ENCODE results near the gene TMEM53. TPM values are rescaled to one million over a fixed set of nuclear protein-coding genes. Genes with fewer than 3 reads are reported as not detected.

Gene TMEM53
- total RNA-seq = 1 to 10 TPM; 3.8 to 5.3 TPM
- long read RNA-seq, donor 1, partial matches to known transcripts = 1 of 4 reads
- long read RNA-seq, donor 1, other reads (novel, unspliced or antisense) = 2 of 4 reads
- long read RNA-seq, donor 2, transcript TMEM53-204 (4 exons, 1,579 nt) = major isoform, 5 of 22 reads
- long read RNA-seq, donor 2, partial matches to known transcripts = 2 of 22 reads
- long read RNA-seq, donor 2, other reads (novel, unspliced or antisense) = 5 of 22 reads

DNA sequence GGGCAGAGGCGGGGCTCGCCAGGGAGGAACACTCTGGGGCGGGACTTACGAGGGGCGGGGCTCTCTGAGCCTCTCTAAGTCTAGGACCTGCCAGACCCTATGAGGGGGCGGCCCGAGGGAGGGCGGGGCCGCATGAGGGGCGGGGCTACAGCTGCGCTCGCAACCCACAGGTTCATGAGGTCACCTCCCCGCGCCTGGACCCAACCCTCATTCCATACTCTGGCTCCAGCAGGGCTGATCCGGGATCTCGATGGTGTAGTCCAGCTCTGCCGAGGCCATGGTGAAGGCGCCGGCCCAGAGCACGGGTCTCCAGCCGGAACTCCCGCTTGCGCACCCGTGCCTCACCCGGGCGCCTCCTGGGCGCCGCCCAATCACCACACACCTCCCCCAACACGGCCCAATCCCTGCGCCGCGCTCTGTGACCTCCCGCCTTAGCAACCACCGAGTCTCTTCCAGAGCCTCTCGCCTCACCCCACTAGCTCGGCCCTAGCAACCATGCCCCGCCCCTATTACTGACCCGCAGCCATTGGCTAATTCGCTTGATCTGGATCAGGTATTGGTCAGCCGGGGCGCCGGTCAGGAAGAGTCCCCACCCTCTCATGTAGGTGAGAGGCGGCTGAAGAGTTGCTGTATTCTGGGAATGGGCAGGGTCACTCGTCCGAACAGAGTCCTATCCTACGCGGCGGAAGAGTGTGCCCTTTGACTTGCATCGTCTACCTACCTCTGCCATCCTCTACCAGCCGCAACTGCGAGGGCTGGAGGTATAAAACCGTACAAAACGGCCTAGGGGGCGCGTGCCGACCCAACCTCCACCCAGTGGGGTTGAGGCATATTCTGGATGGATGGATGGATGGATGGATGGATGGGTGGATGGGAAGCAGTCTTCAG is at the start of gene TMEM53, which contains the start of gene ARMH1:
TMEM53 (minus strand) TSS at position 369 of the 888 bp plus-strand sequence; CDS start at position 279, 90 bp downstream.
ARMH1 (plus strand) TSS at position 602 of the 888 bp plus-strand sequence. CDS start 14,984 bp downstream, outside the sequence.
- intact Hi-C loops (cut with DNase I) = loop anchor here in 1 of 2 donors (5.0 kb wide), 1 partner anchor 1092 kb away; no protein-coding TSS in a partner anchor

DNA sequence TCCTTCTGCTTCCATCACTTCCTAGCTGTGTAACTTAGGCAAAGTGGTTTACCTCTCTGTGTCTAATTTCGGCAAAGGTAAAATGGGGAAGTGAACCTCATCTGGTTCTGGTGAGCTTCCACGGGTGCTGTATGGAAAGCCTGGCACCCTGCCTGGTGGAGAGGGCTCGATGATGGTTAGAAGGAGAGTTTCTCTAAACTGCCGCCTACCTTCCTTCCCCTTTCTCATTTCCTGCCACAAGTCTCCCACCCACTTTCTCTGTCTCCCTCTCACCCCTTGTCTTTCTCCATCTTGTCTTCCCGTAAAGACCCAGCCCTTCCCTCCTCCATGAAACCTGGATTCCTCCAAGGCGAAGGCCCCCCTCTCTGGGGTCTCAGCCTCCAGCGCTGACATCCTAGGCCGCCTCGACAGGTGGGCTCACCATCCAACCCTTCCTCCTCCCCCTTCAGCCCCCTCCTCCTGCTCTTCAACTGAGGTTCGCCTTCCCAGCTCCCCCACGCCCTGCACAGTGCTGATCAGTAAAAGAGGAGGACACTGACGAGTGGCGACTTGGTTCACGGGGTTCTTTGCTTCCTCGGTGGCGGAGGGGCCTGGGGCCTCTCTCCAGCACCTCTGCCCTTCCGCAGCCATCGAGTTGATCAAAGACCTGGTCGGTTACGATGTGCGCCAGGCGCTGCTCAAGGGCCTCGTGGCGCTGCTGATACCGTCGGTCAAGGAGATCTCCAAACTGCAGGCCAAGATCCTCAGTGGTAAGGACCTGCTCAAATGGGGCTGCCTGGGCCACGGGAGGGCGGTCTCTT is 49.4 kb upstream of the TMEM53 start:
- intact Hi-C loops (cut with DNase I) = no loop called here
- DNase-seq (ENCODE audit: low spot score) = no peak

More for the DNA sequence above, at the start of gene TMEM53, which contains the start of gene ARMH1:
- DNase-seq (ENCODE audit: low spot score) = peak; percentile 100

DNA sequence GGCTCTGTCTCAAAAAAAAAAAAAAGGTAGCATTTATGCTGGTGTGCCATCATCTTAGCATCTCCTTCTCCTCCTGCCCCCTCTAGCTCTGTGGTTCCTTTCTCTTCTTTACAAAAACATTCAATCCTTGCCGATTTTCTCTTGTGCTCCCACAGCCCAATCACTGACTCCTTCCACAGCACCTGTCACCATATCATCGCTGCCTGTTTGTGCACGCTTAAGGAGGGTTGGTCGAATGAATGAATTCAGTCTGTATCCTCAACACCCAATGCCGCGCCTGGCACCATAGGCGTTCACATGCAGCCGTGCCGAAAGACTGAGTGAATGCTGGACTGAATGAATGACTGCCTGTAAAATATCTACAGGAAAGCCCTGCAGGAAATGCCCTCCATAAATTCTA is 48.8 kb upstream of the TMEM53 start:
- no peak for DNase-seq (ENCODE audit: low spot score)
- intact Hi-C loops (cut with DNase I) = no loop called here

DNA sequence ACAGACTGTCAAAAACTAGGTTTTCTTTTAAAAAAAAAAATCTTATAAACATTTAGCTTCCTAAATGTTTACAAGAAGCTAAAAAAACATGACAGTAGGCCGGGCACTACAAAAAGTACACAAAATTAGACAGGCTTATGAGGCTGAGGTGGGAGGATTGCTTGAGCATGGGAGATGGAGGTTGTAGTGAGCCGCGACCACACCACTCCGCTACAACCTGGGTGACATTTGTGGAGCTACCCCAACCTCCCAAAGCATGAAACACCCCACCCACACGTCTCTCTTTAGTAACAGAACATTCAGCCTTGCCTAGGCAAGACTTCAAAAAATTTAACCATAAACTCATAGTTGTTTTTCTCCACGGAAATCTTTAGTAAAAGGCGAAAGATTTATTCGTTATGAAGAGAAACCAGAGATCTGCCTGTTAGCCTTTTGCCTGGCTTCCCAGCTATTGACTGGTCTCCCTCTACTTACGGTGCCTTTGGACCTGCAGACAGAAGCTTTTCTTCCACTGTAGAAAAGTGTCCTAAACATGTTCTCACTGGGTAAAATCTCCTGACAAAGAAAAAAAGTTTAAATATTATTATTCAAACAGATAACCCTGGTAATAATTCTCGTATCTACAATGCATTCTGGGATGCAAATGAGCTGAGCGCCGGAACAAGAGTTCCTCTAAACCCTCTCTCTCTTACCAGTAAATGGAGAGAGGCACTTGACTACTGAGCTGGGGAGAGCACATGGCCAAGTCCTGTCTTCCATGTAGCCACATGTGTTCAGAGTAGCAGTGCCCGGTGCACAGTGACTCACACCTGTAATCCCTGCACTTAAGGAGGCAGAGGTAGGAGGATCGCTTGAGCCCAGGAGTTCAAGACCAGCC is 47.4 kb upstream of the TMEM53 start:
- DNase-seq (ENCODE audit: low spot score) = peak; percentile 88
- intact Hi-C loops (cut with DNase I) = no loop called here

DNA sequence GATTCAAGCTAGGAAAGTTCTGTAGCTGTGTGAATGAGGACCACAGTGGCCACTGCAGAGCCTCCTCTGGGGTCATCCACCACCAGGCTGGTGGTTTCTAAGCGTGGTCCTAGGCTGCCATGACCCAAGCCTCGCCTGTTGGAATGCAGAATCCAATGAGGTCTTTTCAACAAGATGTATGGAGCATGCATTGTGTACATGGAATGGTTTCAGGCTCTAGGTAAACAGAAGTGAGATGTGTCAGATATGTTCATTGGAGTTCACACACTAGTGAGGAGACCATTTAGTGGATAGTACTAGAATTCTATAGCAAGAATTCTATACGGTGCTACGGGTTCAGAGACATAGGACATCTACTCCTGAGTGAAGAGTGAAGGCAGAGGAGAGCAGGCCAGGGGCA is 46.0 kb upstream of the TMEM53 start:
- DNase-seq (ENCODE audit: low spot score) = no peak
- intact Hi-C loops (cut with DNase I) = no loop called here

DNA sequence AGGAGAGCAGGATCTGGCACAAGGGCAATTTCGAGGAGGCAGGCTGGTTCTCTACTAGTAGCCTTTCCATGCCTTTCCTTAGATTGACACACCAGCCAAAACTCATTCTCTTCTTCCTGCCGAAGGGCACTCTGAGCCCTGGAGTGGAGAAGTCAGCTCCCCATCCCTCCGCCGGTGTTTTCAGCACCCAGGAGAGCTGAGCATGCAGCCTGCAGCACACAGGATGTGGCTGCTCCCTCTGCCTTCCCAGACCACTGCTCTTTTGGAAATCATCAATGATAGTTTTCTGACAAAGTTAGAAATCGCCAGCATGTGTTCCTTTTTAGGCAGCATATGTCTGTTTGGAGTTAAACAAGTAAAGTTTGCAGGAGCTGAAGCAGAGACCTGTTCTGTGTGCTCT is 45.0 kb upstream of the TMEM53 start:
- intact Hi-C loops (cut with DNase I) = no loop called here
- no peak for DNase-seq (ENCODE audit: low spot score)

DNA sequence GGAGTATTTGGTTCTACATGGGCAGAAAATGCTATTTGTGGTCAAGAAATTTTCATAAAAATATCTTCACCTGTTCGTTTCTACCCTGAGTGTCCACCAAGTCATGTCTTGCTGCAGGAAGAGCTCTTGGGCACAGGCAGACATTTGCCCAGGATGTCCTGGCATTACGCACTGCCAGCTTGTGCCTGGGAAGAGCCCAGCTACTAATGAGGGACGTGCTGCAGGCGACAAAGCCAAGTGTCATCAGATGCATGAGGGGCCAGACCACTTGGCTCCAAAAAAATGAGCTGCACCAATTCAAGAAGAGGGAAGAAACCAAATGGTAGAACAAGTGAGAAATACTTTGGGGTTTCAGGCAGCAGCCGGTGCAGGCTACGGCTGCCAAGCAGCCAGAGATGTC is 43.8 kb upstream of the TMEM53 start:
- intact Hi-C loops (cut with DNase I) = no loop called here
- no peak for DNase-seq (ENCODE audit: low spot score)

DNA sequence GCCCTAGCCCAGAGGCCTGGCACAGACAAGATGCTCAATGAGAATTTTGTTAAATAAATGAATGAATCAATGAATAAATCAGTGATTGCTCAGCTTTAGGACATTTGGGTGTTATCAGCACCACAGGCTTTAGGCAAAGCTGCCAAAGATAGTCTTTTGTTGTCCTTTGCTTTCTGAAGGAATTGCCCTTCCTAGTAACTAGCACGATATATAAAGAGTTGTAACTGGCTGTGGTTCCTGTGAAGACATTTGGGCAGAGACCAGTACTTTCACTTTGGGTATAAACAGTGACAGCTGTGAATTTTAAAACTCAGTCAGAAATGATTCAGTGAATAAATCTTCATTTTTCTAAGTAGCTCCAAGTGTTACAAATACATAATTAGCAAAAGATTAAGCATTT is 43.4 kb upstream of the TMEM53 start:
- intact Hi-C loops (cut with DNase I) = no loop called here
- DNase-seq (ENCODE audit: low spot score) = no peak

DNA sequence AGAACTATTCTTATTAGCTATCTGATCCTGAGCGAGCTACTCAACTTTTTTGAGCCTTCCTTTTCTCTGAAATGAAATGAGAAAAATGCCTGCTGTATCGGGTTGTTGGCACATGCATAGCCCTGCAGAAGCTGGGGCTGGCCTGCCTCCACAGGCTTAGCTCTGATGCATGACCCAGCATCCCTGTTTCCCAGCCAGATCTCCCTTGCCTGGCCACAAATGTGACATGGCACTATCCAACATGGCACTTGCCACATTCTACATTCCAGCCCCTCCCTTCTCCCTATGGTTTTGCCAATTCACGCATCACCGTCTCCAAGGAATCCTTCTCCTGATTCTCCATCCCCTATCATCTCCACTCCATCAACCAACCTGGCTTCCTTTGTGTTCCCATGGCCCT is 42.9 kb upstream of the TMEM53 start:
- intact Hi-C loops (cut with DNase I) = no loop called here
- no peak for DNase-seq (ENCODE audit: low spot score)

DNA sequence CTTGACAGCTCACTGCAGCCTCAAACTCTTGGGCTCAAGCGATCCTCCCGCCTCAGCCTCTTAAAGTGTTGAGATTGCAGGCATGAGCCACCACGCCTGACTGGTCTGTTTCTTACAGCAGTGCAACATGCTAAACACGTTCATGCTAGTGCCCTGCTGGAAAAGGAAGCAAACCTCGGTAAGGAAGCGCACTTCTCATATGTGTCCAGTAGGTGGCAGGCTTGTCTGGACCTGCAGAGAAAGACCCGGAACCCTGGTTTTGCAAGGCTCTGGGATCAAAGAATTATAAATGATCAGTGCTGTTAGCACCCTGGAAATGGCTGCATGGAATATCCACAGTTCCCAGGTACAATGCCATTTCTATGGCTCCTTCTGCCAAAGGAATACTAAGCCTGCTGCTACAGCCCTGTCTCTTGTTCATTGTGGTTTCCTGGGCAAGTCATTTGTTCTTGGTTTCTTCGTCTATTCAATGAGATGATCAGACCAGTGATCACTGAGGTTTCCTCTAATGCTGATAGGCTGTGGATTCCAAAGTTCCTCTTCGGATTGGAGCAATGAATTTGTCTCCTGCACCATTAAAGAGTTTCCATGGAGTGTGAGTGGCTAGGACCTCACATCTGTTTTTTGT is 40.8 kb upstream of the TMEM53 start:
- intact Hi-C loops (cut with DNase I) = no loop called here
- peak; percentile 85 for DNase-seq (ENCODE audit: low spot score)

DNA sequence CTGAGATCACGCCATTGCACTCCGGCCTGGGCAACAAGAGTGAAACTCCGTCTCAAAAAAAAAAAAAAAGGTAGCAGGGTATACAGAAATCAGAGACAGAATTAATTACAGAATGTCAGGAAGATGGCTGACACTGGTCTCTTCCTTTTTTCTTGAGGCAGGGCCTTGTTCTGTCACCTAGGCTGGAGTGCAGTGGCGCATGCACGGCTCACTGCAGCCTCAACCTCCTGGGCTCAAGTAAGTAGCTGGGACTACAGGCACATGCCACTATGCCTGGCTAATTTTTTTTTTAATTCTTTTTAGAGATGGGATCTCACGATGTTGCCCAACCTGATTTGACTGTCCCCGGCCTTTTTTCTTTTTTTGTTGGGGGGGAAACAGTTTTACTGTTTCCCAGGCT is 40.3 kb upstream of the TMEM53 start:
- intact Hi-C loops (cut with DNase I) = no loop called here
- DNase-seq (ENCODE audit: low spot score) = no peak

DNA sequence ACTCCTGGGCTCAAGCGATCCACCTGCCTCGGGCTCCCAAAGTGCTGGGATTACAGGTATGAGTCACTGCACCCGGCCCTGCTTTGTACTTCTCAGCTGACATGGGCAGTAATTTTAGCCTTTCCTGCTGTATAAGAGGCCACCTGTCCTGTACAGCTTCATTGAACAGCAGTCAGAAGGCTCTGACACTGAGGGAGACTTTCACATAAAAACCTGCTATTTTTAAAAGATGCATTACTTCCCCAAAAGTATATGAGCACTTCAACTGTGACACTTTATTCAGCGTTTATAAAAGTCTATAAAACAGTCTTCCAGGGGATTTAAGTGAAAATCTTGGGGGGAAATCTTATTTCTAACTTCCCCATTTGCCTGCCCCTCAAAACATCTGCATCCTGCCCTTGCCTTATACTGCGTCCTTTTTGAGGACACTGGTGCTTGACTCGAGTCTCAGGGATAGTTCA is 39.1 kb upstream of the TMEM53 start:
- DNase-seq (ENCODE audit: low spot score) = no peak
- intact Hi-C loops (cut with DNase I) = no loop called here

DNA sequence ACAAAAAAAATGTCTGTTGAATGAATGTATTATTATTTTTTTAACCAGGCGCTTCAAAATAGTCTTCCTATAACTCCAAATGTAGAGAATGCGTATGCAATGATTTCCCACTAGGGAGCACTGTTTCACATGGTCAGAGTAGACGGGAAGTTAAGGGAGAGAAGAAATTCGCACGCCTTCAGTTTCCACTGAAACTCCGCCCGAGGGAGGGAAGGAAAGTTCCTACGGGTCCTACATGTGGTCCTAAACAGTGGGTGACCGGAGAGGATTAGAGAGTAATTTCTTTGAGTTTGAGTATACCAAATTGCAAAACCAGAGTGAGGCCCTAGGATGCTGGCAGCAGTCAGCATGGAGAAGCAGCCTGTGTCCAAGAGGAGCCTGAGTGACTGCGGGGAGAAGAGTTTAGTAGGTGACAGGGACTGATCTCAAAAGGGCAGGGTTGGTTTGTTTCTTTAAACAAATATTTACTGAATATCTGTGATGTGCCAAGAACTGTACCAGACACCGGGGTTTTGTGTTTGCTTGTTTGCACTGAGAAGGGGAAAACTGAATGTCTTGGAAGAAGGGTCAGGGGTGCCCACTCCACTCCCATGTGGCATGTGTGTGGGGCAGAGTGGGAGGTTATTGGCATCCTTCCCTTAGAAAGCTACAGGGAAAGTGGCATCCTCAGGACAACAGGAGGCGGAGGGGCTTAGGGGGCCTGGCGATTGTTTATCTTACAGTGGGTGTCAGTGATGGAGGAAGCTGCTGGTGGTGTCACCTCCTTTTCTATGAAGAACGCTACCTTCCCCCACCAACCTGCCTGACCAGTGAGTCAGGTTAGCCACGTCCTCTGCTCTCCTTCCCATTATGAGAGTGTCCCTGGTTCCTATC is 33.9 kb upstream of the TMEM53 start:
- no peak for DNase-seq (ENCODE audit: low spot score)
- intact Hi-C loops (cut with DNase I) = no loop called here

DNA sequence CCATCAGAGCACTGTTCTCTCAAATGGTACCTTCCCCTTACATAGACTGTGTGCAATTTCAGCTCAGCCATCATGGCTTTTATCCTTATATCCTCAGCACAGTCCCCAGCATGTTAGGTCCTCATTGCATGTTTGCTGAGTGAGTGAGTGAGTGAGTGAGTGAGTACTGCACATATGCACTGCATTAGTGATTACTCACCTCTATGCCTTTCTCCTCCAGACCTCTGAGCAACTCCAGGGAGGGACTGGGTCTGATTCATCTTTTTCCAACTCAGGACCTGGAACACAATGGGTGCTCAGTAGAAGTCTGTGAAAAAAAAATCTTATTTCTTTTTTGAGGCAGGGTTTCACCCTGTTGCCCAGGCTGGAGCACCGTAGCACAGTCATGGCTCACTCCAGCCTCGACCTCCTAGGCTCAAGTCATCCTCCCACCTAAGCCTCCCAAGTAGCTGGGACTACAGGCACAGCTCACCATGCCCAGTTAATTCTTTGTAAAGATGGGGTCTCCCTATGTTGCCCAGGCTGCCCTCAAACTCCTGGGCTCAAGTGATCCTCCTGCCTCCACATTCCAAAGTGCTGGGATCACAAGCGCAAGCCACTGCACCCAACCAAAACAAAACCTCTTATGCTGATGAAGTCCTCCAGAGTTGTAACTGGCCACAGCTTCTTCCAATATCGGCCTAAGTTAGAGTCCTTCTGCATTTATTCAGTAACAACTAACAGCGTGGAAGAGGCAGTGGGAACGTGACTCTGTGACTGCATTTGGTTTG is 33.0 kb upstream of the TMEM53 start:
- intact Hi-C loops (cut with DNase I) = no loop called here
- DNase-seq (ENCODE audit: low spot score) = no peak

DNA sequence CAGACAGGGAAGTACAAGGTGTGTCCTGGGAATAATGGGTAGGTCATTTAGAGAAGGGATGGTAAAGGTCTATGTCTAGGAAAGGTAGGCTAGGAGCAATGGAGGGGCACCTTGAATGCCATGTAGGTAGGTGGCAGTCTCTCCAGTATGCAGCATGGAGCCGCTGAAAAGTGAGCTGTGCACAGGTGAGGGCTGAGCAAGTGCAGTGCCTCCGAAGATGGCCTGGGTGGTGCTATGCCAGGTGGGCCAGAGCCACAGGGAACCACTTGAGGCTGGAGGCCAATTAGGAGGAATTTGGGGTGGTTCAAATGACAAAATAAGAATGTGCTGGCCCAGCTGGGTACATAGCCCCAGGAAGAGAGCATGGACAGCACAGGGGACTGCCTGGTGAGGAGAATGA is 31.7 kb upstream of the TMEM53 start:
- intact Hi-C loops (cut with DNase I) = no loop called here
- DNase-seq (ENCODE audit: low spot score) = no peak

DNA sequence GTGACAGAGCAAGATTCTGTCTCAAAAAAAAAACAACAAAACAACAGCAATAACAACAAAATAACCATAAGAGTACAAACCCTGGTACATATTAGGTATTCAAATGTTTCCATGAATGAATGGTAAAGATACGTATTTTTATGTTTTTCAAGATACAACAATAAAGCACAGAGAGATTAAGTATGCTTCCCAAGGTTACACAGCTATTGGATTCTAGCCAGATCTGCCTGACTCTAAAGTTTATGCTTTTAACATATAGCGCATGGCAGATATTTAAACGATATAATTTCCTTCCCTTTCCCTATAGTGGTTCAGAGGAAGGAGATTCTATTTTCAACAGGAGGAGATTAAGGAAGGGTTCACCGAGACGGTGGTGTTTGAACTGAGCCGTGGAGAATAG is 31.2 kb upstream of the TMEM53 start:
- intact Hi-C loops (cut with DNase I) = no loop called here
- no peak for DNase-seq (ENCODE audit: low spot score)

DNA sequence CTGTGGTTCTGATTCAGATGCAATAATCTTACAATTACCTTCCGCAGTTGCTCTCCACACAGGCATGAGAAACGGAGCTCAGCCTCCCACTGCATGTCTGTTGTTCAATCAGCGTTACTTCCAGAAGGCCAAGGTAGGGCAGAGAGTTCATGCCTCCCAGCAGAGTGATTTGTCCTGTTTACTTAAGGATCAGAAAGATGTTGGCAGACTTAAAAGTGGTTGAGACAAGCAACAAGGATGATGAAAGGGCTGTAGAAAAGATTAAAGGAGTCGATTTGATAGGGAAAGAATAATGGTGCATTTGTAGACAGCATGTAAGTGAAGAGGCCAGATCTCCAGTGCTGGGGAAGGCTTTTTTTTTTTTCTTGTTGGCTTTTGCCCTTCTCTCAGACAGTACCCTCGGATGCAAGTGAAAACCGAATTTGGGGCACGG is 26.9 kb upstream of the TMEM53 start:
- intact Hi-C loops (cut with DNase I) = no loop called here
- DNase-seq (ENCODE audit: low spot score) = no peak

Data from posterior vena cava (tissue), 2 donors.